SK-N-SH (cell line): ENCODE measurements around the gene RBBP5. TPM values are rescaled to one million over a fixed set of nuclear protein-coding genes. Genes with fewer than 3 reads are reported as not detected.

Experiments used
- CTCF ChIA-PET: fragments of 300-600, 350-600 bp; formaldehyde crosslinking; extraction: SDS; loops from one replicate; lab custom pipeline; 2021; lab: Yijun Ruan, JAX
- POLR2A ChIA-PET: fragments of 350-600 bp; sonication (Branson Sonifier 250); formaldehyde crosslinking; extraction: SDS; loops from one replicate; lab custom pipeline; 2020; ENCODE audit warnings: antibody characterized with exemption, inconsistent platforms; lab: Yijun Ruan, JAX
- DNase-seq: peaks from one replicate; pipeline ENCODE4 v3.0.0; 2012
- H2AFZ ChIP-seq: fragments of 200-600 bp; sonication (generic); 2 replicates; pipeline ENCODE4 v1.8.1; 2016; ENCODE audit warnings: antibody characterized with exemption, mild to moderate bottlenecking, low read depth
- H3F3A ChIP-seq: fragments of 200-600 bp; sonication (generic); replicated peaks from 2 replicates; pipeline ENCODE3; 2016; ENCODE audit warnings: antibody characterized with exemption, mild to moderate bottlenecking; ENCODE audit not compliant: insufficient read depth
- H3K27ac ChIP-seq, 2 experiments: fragments of 200-500 bp in 1 of 2; fragments of 200-600 bp in 1 of 2; sonication (Bioruptor generic) in 1 of 2; sonication (generic), shearing (Covaris generic) in 1 of 2; 2 replicates each; pipeline versions ENCODE4 v1.5.1 to v1.6.1; 2014 to 2016; ENCODE audit warnings: low read depth in 2 of 2, inconsistent platforms in 1 of 2, low read length in 1 of 2, mild to moderate bottlenecking in 1 of 2, mixed read lengths in 1 of 2
- H3K27me3 ChIP-seq: fragments of 200-600 bp; sonication (generic), shearing (Covaris generic); 2 replicates; pipeline ENCODE4 v1.6.1; 2016; ENCODE audit warnings: mixed run types; ENCODE audit not compliant: insufficient read depth
- H3K36me3 ChIP-seq, 2 experiments: fragments of 200-500 bp in 1 of 2; fragments of 200-600 bp in 1 of 2; sonication (Bioruptor generic) in 1 of 2; sonication (generic) in 1 of 2; replicated peaks in 1 of 2; 2 replicates each; pipeline versions ENCODE3 to v1.5.1; 2014 to 2016; ENCODE audit warnings: low read length in 1 of 2, mild to moderate bottlenecking in 1 of 2; ENCODE audit not compliant: insufficient read depth in 2 of 2, control insufficient read depth in 1 of 2
- H3K4me1 ChIP-seq, 2 experiments: fragments of 200-500 bp in 1 of 2; fragments of 200-600 bp in 1 of 2; sonication (Bioruptor generic) in 1 of 2; sonication (generic), shearing (Covaris generic) in 1 of 2; 2 replicates each; pipeline versions ENCODE4 v1.5.1 to v1.6.1; 2014 to 2016; ENCODE audit warnings: low read depth in 1 of 2, low read length in 1 of 2, mixed run types in 1 of 2; ENCODE audit not compliant: insufficient read depth in 2 of 2, control insufficient read depth in 1 of 2
- H3K4me2 ChIP-seq: fragments of 200-600 bp; sonication (generic), shearing (Covaris generic); 2 replicates; pipeline ENCODE4 v1.6.1; 2017; ENCODE audit warnings: mixed run types
- H3K4me3 ChIP-seq, 2 experiments: fragments of 200-500 bp in 1 of 2; fragments of 200-600 bp in 1 of 2; sonication (Bioruptor generic) in 1 of 2; sonication (generic), shearing (Covaris generic) in 1 of 2; 2 replicates each; pipeline versions ENCODE4 v1.5.1 to v1.8.1; 2014 to 2016; ENCODE audit warnings: low read depth in 2 of 2, inconsistent platforms in 1 of 2, low read length in 1 of 2, mild to moderate bottlenecking in 1 of 2, mixed read lengths in 1 of 2, moderate library complexity in 1 of 2
- H3K79me2 ChIP-seq: fragments of 200-600 bp; sonication (generic); 2 replicates; pipeline ENCODE4 v1.8.1; 2017; ENCODE audit warnings: mild to moderate bottlenecking; ENCODE audit not compliant: insufficient read depth
- H3K9ac ChIP-seq: fragments of 200-600 bp; sonication (generic); 2 replicates; pipeline ENCODE4 v1.6.1; 2017; ENCODE audit warnings: mixed run types
- H3K9me2 ChIP-seq: fragments of 200-600 bp; sonication (generic); 2 replicates; pipeline ENCODE4 v1.6.1; 2017; ENCODE audit warnings: mixed run types
- H3K9me3 ChIP-seq: fragments of 200-600 bp; sonication (generic); 2 replicates; pipeline ENCODE4 v1.6.1; 2017; ENCODE audit warnings: mixed run types, mild to moderate bottlenecking, moderate library complexity
- H4K20me1 ChIP-seq: fragments of 200-600 bp; sonication (generic); 2 replicates; pipeline ENCODE4 v1.6.1; 2017; ENCODE audit warnings: mild to moderate bottlenecking, mixed run types; ENCODE audit not compliant: insufficient read depth
- CHD2 ChIP-seq: fragments of 150-350 bp; IDR thresholded peaks from 2 replicates; pipeline ENCODE4 v1.6.1; 2018; ENCODE audit warnings: low read length; ENCODE audit not compliant: partially characterized antibody
- EZH2phosphoT487 ChIP-seq: fragments of 200-600 bp; sonication (generic); IDR thresholded peaks from 2 replicates; pipeline ENCODE4 v1.6.1; 2017; ENCODE audit warnings: low read depth, mixed run types, mild to moderate bottlenecking, antibody characterized with exemption, moderate library complexity, borderline replicate concordance
- GATA2 ChIP-seq: sonication (generic); formaldehyde crosslinking; IDR thresholded peaks from 2 replicates; pipeline ENCODE4 v1.5.0; 2020; ENCODE audit warnings: mild to moderate bottlenecking, missing genetic modification reagents
- IRF3 ChIP-seq: fragments of 150-350 bp; IDR thresholded peaks from 2 replicates; pipeline ENCODE4 v1.6.1; 2016; ENCODE audit warnings: mild to moderate bottlenecking, low read depth, low read length
- JUND ChIP-seq: IDR thresholded peaks from 2 replicates; pipeline ENCODE4 v1.4.0; 2012
- MAX ChIP-seq: IDR thresholded peaks from 2 replicates; pipeline ENCODE4 v1.4.0; 2012; ENCODE audit warnings: low read depth
- NFIC ChIP-seq: IDR thresholded peaks from 2 replicates; pipeline ENCODE4 v1.4.0; 2012; ENCODE audit warnings: borderline replicate concordance
- RAD21 ChIP-seq: IDR thresholded peaks from 2 replicates; pipeline ENCODE4 v1.6.1; 2012; ENCODE audit warnings: mild to moderate bottlenecking, low read length
- RCOR1 ChIP-seq: fragments of 150-350 bp; IDR thresholded peaks from 2 replicates; pipeline ENCODE4 v1.6.1; 2017; ENCODE audit warnings: antibody characterized with exemption, low read length
- RFX5 ChIP-seq: IDR thresholded peaks from 2 replicates; pipeline ENCODE4 v1.6.1; 2012; ENCODE audit warnings: mild to moderate bottlenecking, improper control_type of control experiment, low read length
- RXRA ChIP-seq: IDR thresholded peaks from 2 replicates; pipeline ENCODE4 v1.4.0; 2012; ENCODE audit warnings: low read depth, mild to moderate bottlenecking, borderline replicate concordance
- SMC3 ChIP-seq: IDR thresholded peaks from 2 replicates; pipeline ENCODE4 v1.6.1; 2012; ENCODE audit warnings: low read depth, low read length, improper control_type of control experiment
- TAF1 ChIP-seq: IDR thresholded peaks from 2 replicates; pipeline ENCODE4 v1.6.1; 2012; ENCODE audit warnings: low read depth, mild to moderate bottlenecking, low read length, moderate library complexity, borderline replicate concordance
- WGBS: methylation state at CpG from one replicate; pipeline ENCODE4 v1.1.6; 2017; ENCODE audit warnings: low lambda C conversion rate; 5-methylcytosine and 5-hydroxymethylcytosine counted together
- polyA plus RNA-seq, 3 experiments: library from polyadenylated mRNA; depleted of rRNA; stranded (reverse); fragments of >200 nt; gene quantifications; 2 replicates each; pipeline ENCODE4 v1.2.3, GENCODE V29; 2012

Gene RBBP5
- polyA plus RNA-seq, 1 of the 3 experiments (the other 2 are of a cell fraction), result 5.7 TPM

GRCh38 chr1:205048382-205048781 is 73.4 kb downstream of the RBBP5 start:
- Histone ChIP-seq H3K36me3 (no peaks in the 10 kb centered on the region), H3K27ac (no peak overlapping the region), H3K9me3 (no peaks in the 10 kb centered on the region), H3K4me2 (no peak overlapping the region), H3K4me1 (peaks cover 0 to under 1% of the 10 kb centered on the region in 2 experiments; a peak in 1 of 4 replicates), H3K4me3 (no peak overlapping the region), H3K79me2 (no peaks in the 10 kb centered on the region), H2AFZ (no peak overlapping the region), H3K9ac (no peak overlapping the region), H3F3A (no peaks in the 10 kb centered on the region)
- POLR2A ChIA-PET, result no interaction called here
- 67% methylated on average over 8 of the region's 9 CpGs for WGBS
- no peak for TF ChIP-seq GATA2
- TF ChIP-seq TAF1, result no peak
- TF ChIP-seq SMC3, result no peak
- no peak for TF ChIP-seq RCOR1
- TF ChIP-seq RAD21, result no peak
- TF ChIP-seq RFX5, result no peak
- TF ChIP-seq NFIC, result no peak
- TF ChIP-seq CHD2, result no peak
- TF ChIP-seq MAX, result no peak
- TF ChIP-seq RXRA, result no peak
- TF ChIP-seq, all 33 proteins: peak for 0
- no peak for DNase-seq
- H4K20me1 ChIP-seq, result no peaks in the 10 kb centered on the region
- peaks cover 47% of the 10 kb centered on the region for H3K27me3 ChIP-seq
- no peaks in the 10 kb centered on the region for H3K9me2 ChIP-seq
- CTCF ChIA-PET, result interaction anchor here (0.7 to 18.8 kb wide), 5 partner anchors 14 to 208 kb away, joined by 3 to 756 read pairs (median 6); no protein-coding TSS in a partner anchor

- CTCF ChIA-PET, result interaction anchor here (1.0 to 18.8 kb wide), 4 partner anchors 14 to 209 kb away, joined by 3 to 756 read pairs (median 40); no protein-coding TSS in a partner anchor
- WGBS, result 49% methylated on average over 4 of the region's 5 CpGs
- no peaks in the 10 kb centered on the region for H3K36me3 ChIP-seq
Measured at GRCh38 chr1:205047764-205048231, 74.0 kb downstream of the RBBP5 start.

More at GRCh38 chr1:205047764-205048231, 74.0 kb downstream of the RBBP5 start:
- no peak overlapping the region for H3K4me2 ChIP-seq
- H3K27me3 ChIP-seq, result peaks cover 47% of the 10 kb centered on the region
- no peaks in the 10 kb centered on the region for H4K20me1 ChIP-seq
- H3K4me1 ChIP-seq, result peaks cover 0 to 3% of the 10 kb centered on the region in 2 experiments; a peak in 1 of 4 replicates
- no peak for TF ChIP-seq EZH2phosphoT487
- TF ChIP-seq IRF3, result no peak
- TF ChIP-seq JUND, result no peak
- no peaks in the 10 kb centered on the region for H3F3A ChIP-seq
- no peak for DNase-seq
- no peaks in the 10 kb centered on the region for H3K79me2 ChIP-seq
- H3K4me3 ChIP-seq, result no peak overlapping the region
- no peaks in the 10 kb centered on the region for H3K9me2 ChIP-seq
- no peak overlapping the region for H3K27ac ChIP-seq
- no peaks in the 10 kb centered on the region for H3K9me3 ChIP-seq
- POLR2A ChIA-PET, result no interaction called here
- no peak overlapping the region for H2AFZ ChIP-seq
- H3K9ac ChIP-seq, result no peak overlapping the region
